ENCODE measurements around the gene KCNS3.

DNA sequence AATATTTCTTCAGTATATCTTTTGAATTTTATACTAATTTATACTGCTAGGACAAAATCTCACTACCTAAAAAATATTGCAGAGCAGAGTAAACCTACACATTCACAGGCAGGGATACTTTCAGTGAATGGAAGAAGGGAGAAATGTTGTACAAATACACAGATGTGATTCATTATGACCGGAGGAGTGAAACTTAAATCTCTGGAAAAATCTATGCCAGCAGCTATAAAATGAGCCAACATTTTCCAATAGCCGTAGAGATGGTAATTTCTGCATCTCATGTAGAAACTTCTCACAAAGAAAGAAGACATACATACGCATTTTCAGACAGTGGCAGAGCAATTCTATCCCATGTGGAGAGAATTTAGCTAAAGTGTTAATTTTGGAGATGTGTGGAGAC, 54.8 kb downstream of the KCNS3 start:
- TF ChIP-seq, protein P1, sequence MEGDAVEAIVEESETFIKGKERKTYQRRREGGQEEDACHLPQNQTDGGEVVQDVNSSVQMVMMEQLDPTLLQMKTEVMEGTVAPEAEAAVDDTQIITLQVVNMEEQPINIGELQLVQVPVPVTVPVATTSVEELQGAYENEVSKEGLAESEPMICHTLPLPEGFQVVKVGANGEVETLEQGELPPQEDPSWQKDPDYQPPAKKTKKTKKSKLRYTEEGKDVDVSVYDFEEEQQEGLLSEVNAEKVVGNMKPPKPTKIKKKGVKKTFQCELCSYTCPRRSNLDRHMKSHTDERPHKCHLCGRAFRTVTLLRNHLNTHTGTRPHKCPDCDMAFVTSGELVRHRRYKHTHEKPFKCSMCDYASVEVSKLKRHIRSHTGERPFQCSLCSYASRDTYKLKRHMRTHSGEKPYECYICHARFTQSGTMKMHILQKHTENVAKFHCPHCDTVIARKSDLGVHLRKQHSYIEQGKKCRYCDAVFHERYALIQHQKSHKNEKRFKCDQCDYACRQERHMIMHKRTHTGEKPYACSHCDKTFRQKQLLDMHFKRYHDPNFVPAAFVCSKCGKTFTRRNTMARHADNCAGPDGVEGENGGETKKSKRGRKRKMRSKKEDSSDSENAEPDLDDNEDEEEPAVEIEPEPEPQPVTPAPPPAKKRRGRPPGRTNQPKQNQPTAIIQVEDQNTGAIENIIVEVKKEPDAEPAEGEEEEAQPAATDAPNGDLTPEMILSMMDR (IDR thresholded peaks at IDR 0.05; ENCODE audit: low read depth, low read length, poor library complexity, severe bottlenecking): no peak
- TF ChIP-seq EZH2phosphoT487 (IDR thresholded peaks at IDR 0.05; ENCODE audit: borderline replicate concordance, low read length): no peak

Measured in DOHH2 (cell line).